Stimulated activated CD4-positive, alpha-beta T cell treated with anti-CD3 and anti-CD28 coated beads, Interleukin-4, amount 100 ng/mL, for 4 hours (primary cell): ENCODE measurements around the gene WNT7A.

Source experiments
- DNase-seq, 2 experiments: peaks; one replicate each; pipeline ENCODE4 v3.0.0-alpha.2; 2020

Gene WNT7A

DNA sequence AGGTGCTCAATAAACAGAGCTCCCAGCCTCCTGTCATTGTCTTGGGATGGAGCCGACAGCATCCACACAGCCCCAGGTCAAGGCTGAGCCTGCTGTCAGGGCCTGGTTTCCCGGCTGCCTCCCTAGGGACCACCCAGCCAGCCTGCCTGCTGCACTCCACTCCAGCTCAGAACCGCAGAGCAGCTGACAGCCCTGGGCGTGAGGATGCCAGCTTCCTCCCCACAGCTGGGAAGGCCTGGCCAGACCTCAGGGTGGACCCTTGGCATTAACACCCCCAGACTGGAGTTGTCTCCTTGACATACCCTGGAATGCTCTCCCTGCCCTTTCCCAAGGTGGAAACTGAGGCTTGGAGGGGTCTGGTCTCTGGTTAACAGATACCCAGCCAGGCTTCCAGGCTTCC lies 112.0 kb downstream of the WNT7A start:
- no peak for DNase-seq

GRCh38 chr3:13767030-13767429 lies 112.8 kb downstream of the WNT7A start:
- no peak for DNase-seq
